K562 (cell line): Measurements from ENCODE around the gene CHST13. TPM values are rescaled to one million over a fixed set of nuclear protein-coding genes. Genes with fewer than 3 reads are reported as not detected.

ENCODE experiments used
- ATAC-seq: fragments of 200-7000 bp; cut with Tn5 transposase; 3 replicates; pipeline ENCODE4 v1.9.1; 2020; ENCODE audit warnings: moderate library complexity
- BruUV-seq: library from RNA; stranded (reverse); fragments of 400-500 nt; replicated peaks from 2 replicates; lab custom pipeline; 2021; lab: Mats Ljungman, UMichigan
- CTCF ChIA-PET: fragments of 300-600 bp; formaldehyde crosslinking; extraction: SDS; loops from one replicate; lab custom pipeline; 2021; ENCODE audit warnings: low intra/inter-chr PET ratio; lab: Yijun Ruan, JAX
- POLR2A ChIA-PET: fragments of 300-600, 350-650 bp; sonication (Branson Sonifier 250); formaldehyde crosslinking; extraction: SDS; loops from one replicate; lab custom pipeline; 2021; ENCODE audit warnings: antibody characterized with exemption, inconsistent platforms; lab: Yijun Ruan, JAX
- DNase-seq, 4 experiments: peaks; one replicate each; pipeline versions ENCODE4 v3.0.0 to v3.0.0-alpha.2; 2011 to 2018; ENCODE audit warnings: low spot score in 3 of 4, mixed read lengths in 3 of 4; ENCODE audit errors: extremely low read depth in 1 of 4
- FAIRE-seq: peaks from 2 replicates; lab custom pipeline; 2011; peaks lifted over from hg19 to GRCh38; lab: Jason Lieb, UNC
- H2AFZ ChIP-seq: 2 replicates; pipeline ENCODE4 v1.6.0; 2011; ENCODE audit warnings: low read depth, low read length, control low read depth, inconsistent platforms
- H3K27ac ChIP-seq: fragments of 200-600 bp; 3 replicates; pipeline ENCODE4 v1.8.0; 2011; ENCODE audit warnings: low read depth, mild to moderate bottlenecking, control low read depth, inconsistent platforms, low read length, moderate library complexity, mixed read lengths; ENCODE audit errors: extremely low read depth
- H3K27me3 ChIP-seq, 2 experiments: fragments of 300-600 bp in 1 of 2; 2 replicates in 1 of 2; 3 replicates in 1 of 2; pipeline versions ENCODE4 v1.6.0 to v1.8.0; 2011; ENCODE audit warnings: inconsistent platforms in 2 of 2, low read length in 2 of 2, mild to moderate bottlenecking in 1 of 2, mixed read lengths in 1 of 2, moderate library complexity in 1 of 2; ENCODE audit not compliant: control insufficient read depth in 2 of 2, insufficient read depth in 2 of 2
- H3K36me3 ChIP-seq: fragments of 300-600 bp; 3 replicates; pipeline ENCODE4 v1.8.0; 2011; ENCODE audit warnings: mild to moderate bottlenecking, low read length, inconsistent platforms; ENCODE audit not compliant: control insufficient read depth, insufficient read depth
- H3K4me1 ChIP-seq, 2 experiments: fragments of 200-600 bp in 1 of 2; replicated peaks in 1 of 2; 2 replicates in 1 of 2; 3 replicates in 1 of 2; pipeline versions ENCODE4 v1.5.1 to v1.8.0; 2011; ENCODE audit warnings: inconsistent platforms in 2 of 2, low read length in 2 of 2, mild to moderate bottlenecking in 1 of 2, mixed read lengths in 1 of 2, moderate library complexity in 1 of 2; ENCODE audit not compliant: control insufficient read depth in 2 of 2, insufficient read depth in 2 of 2
- H3K4me2 ChIP-seq: 2 replicates; pipeline ENCODE4 v1.6.1; 2011; ENCODE audit warnings: low read length, control low read depth, inconsistent platforms, mixed read lengths; ENCODE audit not compliant: insufficient read depth
- H3K4me3 ChIP-seq: fragments of 200-600 bp; sonication (generic), shearing (Covaris generic); 2 replicates; pipeline ENCODE4 v1.5.1; 2016; ENCODE audit warnings: control low read depth, inconsistent platforms
- H3K79me2 ChIP-seq: fragments of 200-600 bp; 3 replicates; pipeline ENCODE4 v1.8.0; 2011; ENCODE audit warnings: low read length, inconsistent platforms; ENCODE audit not compliant: control insufficient read depth, insufficient read depth
- H3K9ac ChIP-seq, 2 experiments: 2 replicates each; pipeline versions ENCODE4 v1.6.0 to v1.6.1; 2011; ENCODE audit warnings: low read depth in 2 of 2, low read length in 2 of 2, control low read depth in 1 of 2, inconsistent platforms in 1 of 2, mild to moderate bottlenecking in 1 of 2, mixed read lengths in 1 of 2; ENCODE audit not compliant: insufficient read depth in 1 of 2
- H3K9me1 ChIP-seq: one replicate; pipeline ENCODE4 v1.6.0; 2011; ENCODE audit warnings: inconsistent platforms, mild to moderate bottlenecking, low read length, moderate library complexity; ENCODE audit not compliant: control insufficient read depth, insufficient read depth
- H3K9me3 ChIP-seq: replicated peaks from 2 replicates; pipeline ENCODE4 v1.5.1; 2011; ENCODE audit warnings: low read depth, low read length, inconsistent platforms; ENCODE audit not compliant: control insufficient read depth, insufficient read depth
- H4K20me1 ChIP-seq: replicated peaks from 2 replicates; pipeline ENCODE4 v1.6.1; 2011; ENCODE audit warnings: low read length, inconsistent platforms, mixed read lengths; ENCODE audit not compliant: control insufficient read depth, insufficient read depth
- MAFK ChIP-seq: IDR thresholded peaks from 2 replicates; pipeline ENCODE4 v1.6.1; 2011; ENCODE audit warnings: low read length, improper control_type of control experiment
- ZBED1 ChIP-seq: IDR thresholded peaks from 2 replicates; pipeline ENCODE4 v1.6.1; 2014
- WGBS: fragments of 100-300 bp; shearing (Covaris generic); methylation state at CpG from one replicate; pipeline ENCODE4 v1.1.6; 2016; ENCODE audit warnings: low coverage, mixed read lengths; ENCODE audit not compliant: insufficient coverage; ENCODE audit errors: missing lambda C conversion rate; 5-methylcytosine and 5-hydroxymethylcytosine counted together
- in situ Hi-C: fragments of 300-500 bp; cut with MboI; formaldehyde crosslinking; loops from 4 replicates; pipeline ENCODE4 v1.15.0; 2018; ENCODE audit warnings: inconsistent platforms, mixed read lengths
- intact Hi-C: fragments of 100-400 bp; cut with micrococcal nuclease; formaldehyde crosslinking; loops from 2 replicates; pipeline ENCODE4 v1.14.2; 2022
- polyA plus RNA-seq, 8 experiments: library from polyadenylated mRNA; depleted of rRNA in 4 of 8; stranded (reverse) in 5 of 8; unstranded in 3 of 8; fragments of >200 nt; fragmentation: Nextera tagmentation in 2 of 8; fragmentation: Illumina TruSeq in 1 of 8; extraction: Ambion mirVana in 2 of 8; extraction: Trizol in 1 of 8; gene quantifications; 2 replicates each; pipeline versions ENCODE4 v1.2.1 to v1.2.3, GENCODE V29; 2011 to 2014; ENCODE audit warnings: inconsistent platforms in 1 of 8, missing spikeins in 1 of 8
- total RNA-seq, 7 experiments: library from RNA; depleted of rRNA in 6 of 7; stranded (reverse); fragments of >200 nt in 6 of 7; fragmentation: Illumina TruSeq in 2 of 7; extraction: Trizol in 2 of 7; gene quantifications; 2 replicates each; pipeline versions ENCODE4 v1.2.1 to v1.2.3, GENCODE V29; 2011 to 2021; ENCODE audit warnings: low replicate concordance in 1 of 7
- TF ChIP-seq, protein P1 (sequence below), 3 experiments: IDR thresholded peaks in 2 of 3; conservative IDR thresholded peaks in 1 of 3; 2 replicates each; pipeline ENCODE4 v1.5.1; 2011 to 2012; ENCODE audit warnings: low read length in 3 of 3, mild to moderate bottlenecking in 3 of 3, control low read depth in 2 of 3, improper control_type of control experiment in 1 of 3, inconsistent platforms in 1 of 3, low read depth in 1 of 3, mixed read lengths in 1 of 3, moderate library complexity in 1 of 3; ENCODE audit not compliant: insufficient read depth in 2 of 3

CHST13 gene
- total and polyA plus RNA-seq, 9 of the 15 experiments (the other 6 are each of a cell fraction or from before 2014, with no cell fraction given), result not detected

DNA sequence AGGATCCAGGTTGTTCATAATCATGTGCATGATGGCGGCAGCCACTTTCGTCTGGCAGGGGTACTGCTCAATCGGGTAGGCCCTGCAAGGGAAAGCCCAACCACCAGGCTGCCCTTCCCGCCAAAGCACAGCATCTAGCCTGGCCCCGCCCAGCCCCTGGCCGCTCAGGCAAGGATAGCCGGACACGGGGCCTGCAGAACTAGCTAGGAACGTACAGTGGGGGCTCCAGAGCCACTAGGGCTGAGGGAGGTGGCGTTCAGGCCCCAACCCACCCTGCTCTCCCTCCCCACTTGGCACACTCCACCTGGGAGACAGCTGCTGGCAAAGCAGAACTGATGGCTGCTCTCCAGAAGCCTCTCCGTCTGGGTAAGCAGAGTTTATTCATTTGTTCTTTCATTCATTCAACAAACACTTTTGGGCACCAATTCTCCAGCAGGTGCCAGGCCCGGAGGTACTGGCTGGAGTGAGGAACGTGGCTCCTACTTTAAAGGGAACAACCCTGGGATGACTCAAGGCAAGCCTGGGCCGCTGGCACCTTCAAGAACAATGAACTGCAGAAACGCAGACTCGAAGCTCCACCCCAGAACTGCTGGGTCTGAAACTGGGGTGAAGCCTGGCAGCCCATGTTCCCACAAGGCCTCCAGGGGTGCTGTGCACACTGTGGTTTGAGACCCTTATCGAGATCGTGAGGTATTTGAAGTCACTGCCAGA lies 14.2 kb upstream of the CHST13 start:
- intact Hi-C loops, result no loop called here
- TF ChIP-seq MAFK, result no peak
- TF ChIP-seq, protein P1, sequence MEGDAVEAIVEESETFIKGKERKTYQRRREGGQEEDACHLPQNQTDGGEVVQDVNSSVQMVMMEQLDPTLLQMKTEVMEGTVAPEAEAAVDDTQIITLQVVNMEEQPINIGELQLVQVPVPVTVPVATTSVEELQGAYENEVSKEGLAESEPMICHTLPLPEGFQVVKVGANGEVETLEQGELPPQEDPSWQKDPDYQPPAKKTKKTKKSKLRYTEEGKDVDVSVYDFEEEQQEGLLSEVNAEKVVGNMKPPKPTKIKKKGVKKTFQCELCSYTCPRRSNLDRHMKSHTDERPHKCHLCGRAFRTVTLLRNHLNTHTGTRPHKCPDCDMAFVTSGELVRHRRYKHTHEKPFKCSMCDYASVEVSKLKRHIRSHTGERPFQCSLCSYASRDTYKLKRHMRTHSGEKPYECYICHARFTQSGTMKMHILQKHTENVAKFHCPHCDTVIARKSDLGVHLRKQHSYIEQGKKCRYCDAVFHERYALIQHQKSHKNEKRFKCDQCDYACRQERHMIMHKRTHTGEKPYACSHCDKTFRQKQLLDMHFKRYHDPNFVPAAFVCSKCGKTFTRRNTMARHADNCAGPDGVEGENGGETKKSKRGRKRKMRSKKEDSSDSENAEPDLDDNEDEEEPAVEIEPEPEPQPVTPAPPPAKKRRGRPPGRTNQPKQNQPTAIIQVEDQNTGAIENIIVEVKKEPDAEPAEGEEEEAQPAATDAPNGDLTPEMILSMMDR (IDR thresholded peaks at IDR 0.05 in 2 of 3, conservative IDR thresholded peaks at IDR 0.05 in 1 of 3; ENCODE audit: insufficient read depth in 2 of 3, low read depth in 1 of 3, low read length in 3 of 3), result 0 out of 6 replicates have a peak, but pooled peaks of 1 of the 3 experiments have one; percentile 9
- no peak for TF ChIP-seq ZBED1
- no peak overlapping the region for H3K4me2 ChIP-seq
- H3K4me1 ChIP-seq, result peaks cover 0 to 11% of the 10 kb centered on the region in 2 experiments; a peak in 2 of 5 replicates
- H3K36me3 ChIP-seq, result no peaks in the 10 kb centered on the region
- FAIRE-seq, result no peak
- ChIA-PET POLR2A (no interaction called here), CTCF (no interaction called here)
- no peaks in the 10 kb centered on the region; the same call in 1 of the 2 replicates for H4K20me1 ChIP-seq
- peaks cover 5 to 46% of the 10 kb centered on the region in 2 experiments; a peak in 4 of 5 replicates for H3K27me3 ChIP-seq
- H3K79me2 ChIP-seq, result no peaks in the 10 kb centered on the region
- in situ Hi-C loops, result no loop called here
- H3K27ac ChIP-seq, result no peak overlapping the region
- no peak overlapping the region for H3K4me3 ChIP-seq
- peak; percentile 51; the same call in 2 of the 3 replicates for ATAC-seq
- no peaks in the 10 kb centered on the region for H3K9me3 ChIP-seq
- H3K9me1 ChIP-seq, result no peaks in the 10 kb centered on the region
- H3K9ac ChIP-seq, result no peak overlapping the region
- WGBS, result under 1% methylated on average over 15 of the region's 18 CpGs
- no peak for DNase-seq
- no peak overlapping the region for H2AFZ ChIP-seq
- BruUV-seq, result no TSS peak
